HG03060 (cell line): Measurements from ENCODE around the gene VSIG10.
A peak's percentile ranks its signal among the peaks of the same experiment; 100 is the strongest.
"Not testable (repeated sequence)": the region's sequence is repeated elsewhere in the genome, so short reads cannot be mapped to it uniquely, and the experiment has no call there.

ENCODE experiments used
- ATAC-seq: cut with Tn5 transposase; IDR thresholded peaks from one replicate; pipeline ENCODE4 v1.9.1; 2021; ENCODE audit warnings: low read depth, moderate number of reproducible peaks; ENCODE audit not compliant: unreplicated experiment

The VSIG10 gene

DNA sequence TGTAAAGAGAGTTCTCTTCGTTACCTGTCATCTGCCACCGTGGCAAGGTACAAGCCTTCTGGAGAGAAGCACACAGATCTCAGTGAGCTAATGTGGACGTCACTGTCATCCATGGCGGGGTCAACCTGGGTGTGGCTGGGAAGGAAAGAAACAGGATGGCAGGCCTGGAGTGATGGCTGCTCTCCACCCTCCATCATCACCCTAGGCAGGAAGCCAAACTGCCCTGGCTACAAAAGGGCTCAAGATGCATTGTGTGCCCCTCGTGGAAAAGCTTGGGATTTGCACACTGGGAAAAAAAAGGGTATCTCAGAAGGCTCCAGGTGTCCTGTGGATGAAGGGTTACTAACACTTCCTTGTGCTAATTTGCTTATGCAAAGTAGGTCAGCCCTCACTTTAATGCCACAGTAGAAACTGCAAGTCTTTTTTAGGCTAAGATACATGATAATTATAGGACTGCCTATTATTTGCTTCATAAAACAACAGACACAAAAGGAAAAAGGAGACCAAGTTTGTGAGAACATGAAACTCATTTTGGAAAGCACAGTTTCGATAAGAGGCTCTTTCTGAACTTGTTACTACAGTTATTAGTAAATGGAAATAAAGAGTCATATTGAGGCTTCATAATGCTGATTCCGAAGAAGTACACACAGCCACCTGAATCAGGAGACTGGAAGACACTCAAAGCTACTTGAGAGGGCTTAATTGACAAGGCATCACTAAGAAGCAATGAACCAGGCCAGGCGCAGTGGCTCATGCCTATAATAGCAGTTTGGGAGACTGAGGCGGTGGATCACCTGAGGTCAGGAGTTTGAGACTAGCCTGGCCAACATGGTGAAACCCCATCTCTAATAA is 68.4 kb downstream of the VSIG10 start:
- peak; percentile 88 for ATAC-seq

GRCh38 chr12:118034429-118035189 is 69.2 kb downstream of the VSIG10 start:
- no peak for ATAC-seq

DNA sequence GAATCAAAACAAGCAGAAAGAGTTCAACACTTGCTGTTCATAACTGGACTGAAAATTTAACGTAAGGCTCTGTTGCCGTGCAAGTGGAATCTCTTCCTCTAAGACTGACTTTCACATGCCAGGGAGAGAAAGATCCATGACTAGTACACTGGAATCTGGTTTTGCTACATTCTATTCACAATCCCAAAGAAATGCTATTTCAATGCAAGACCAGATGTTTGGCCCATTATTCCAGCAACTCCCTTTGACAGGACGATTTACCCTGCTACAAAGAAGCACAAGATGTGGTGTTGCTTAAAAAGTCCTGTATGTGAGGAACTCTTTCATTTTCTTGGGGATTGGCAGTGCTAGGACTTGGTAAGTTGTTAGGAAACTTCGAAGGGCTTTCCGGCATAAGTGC is 69.9 kb downstream of the VSIG10 start:
- no peak for ATAC-seq

GRCh38 chr12:118033323-118033722 is 70.5 kb downstream of the VSIG10 start:
- ATAC-seq = no peak

DNA sequence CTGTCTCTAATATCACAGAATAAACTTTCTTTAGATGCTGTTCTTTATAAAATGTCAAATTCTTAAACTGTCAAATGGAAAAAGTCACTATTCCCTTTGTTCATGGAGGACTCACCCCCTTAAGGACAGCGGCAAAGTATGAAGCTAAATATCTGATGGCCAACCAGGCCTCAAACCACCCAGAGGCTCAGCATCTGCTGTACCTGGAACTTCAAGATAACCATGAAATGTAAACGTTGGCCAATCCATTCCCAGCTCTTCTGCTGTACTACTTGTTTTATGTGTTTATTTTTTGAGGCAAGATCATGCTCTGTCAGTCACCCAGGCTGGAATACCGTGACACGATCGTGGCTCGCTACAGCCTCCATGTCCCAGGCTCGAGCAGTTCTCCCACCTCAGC is 71.6 kb downstream of the VSIG10 start:
- ATAC-seq = no peak

- no peak for ATAC-seq
Observed at GRCh38 chr12:118029166-118029565, 74.6 kb downstream of the VSIG10 start.

- ATAC-seq = no peak
Observed at GRCh38 chr12:118025168-118025567, 78.6 kb downstream of the VSIG10 start.

GRCh38 chr12:118023301-118023860 is 80.4 kb downstream of the VSIG10 start:
- no peak for ATAC-seq

DNA sequence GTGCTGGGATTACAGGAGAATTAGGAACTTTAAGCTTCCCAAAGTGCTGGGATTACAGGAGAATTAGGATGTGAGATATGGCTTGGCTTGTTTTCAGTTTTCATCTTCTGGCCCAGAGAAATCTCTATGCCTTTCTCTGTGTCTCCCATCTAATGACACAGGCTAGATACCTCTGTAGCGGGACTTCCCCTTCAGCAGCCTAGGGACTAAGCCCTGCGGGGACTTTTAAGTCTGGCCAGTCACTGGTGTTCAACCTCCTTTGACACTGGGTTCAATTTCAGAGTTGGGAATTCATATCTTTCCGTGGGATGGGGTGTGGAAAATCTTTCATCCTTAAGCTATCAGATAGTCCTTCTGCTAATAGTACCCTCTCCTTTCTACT is 81.1 kb downstream of the VSIG10 start:
- no peak for ATAC-seq

- not testable (repeated sequence) for ATAC-seq
Observed at GRCh38 chr12:118022097-118022727, 81.6 kb downstream of the VSIG10 start.

GRCh38 chr12:118020036-118020435 is 83.8 kb downstream of the VSIG10 start:
- no peak for ATAC-seq

DNA sequence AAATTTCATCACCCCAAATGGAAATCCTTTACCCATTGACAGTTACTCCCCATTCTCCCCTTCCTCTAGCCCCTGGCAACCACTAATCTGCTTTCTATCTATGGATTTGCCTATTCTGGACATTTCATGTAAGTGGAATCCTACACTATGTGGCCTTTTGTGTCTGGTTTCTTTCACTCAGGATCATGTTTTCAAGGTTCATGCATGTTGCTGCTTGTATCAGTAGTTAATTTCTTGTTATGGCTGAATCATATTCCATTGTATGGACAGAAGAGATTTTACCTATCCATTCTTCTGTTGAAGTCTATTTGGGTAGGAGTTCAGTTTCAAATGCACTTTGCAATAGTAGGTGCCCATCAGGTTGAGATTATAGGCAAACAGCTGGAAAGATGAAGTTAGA is 85.9 kb downstream of the VSIG10 start:
- no peak for ATAC-seq

- peak; percentile 92 for ATAC-seq
Observed at GRCh38 chr12:118016424-118017264, 87.2 kb downstream of the VSIG10 start, which contains the start of gene RFC5. Gene RFC5, plus strand, starts transcription at chr12:118016703. Its CDS starts 125 bp downstream, at chr12:118016828.

- ATAC-seq = no peak
Observed at GRCh38 chr12:118015944-118016343, 87.9 kb downstream of the VSIG10 start.

DNA sequence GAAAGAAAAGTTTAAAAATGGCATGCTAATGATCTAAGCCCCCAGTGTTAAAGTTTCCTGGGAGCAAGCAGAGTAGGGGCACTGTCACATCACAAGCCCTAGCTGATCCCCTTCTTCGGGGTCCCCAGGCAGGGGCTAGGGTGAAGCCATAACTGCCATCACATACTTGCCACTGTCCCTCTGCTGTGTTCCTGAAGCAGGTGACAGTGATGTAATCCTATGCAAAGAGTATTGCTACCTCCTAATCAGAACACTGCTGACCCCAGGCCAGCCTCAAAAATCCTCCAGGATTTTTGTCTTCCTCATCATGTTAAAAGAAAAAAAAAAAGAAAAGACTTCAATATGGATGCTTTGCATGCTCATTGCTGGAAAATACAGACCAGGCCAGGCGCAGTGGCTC is 88.5 kb downstream of the VSIG10 start:
- no peak for ATAC-seq
